ENCODE results near the gene URB2.
A peak's percentile ranks its signal among the peaks of the same experiment; 100 is the strongest.
"Not testable (repeated sequence)": the region's sequence is repeated elsewhere in the genome, so short reads cannot be mapped to it uniquely, and the experiment has no call there.

Gene URB2

DNA sequence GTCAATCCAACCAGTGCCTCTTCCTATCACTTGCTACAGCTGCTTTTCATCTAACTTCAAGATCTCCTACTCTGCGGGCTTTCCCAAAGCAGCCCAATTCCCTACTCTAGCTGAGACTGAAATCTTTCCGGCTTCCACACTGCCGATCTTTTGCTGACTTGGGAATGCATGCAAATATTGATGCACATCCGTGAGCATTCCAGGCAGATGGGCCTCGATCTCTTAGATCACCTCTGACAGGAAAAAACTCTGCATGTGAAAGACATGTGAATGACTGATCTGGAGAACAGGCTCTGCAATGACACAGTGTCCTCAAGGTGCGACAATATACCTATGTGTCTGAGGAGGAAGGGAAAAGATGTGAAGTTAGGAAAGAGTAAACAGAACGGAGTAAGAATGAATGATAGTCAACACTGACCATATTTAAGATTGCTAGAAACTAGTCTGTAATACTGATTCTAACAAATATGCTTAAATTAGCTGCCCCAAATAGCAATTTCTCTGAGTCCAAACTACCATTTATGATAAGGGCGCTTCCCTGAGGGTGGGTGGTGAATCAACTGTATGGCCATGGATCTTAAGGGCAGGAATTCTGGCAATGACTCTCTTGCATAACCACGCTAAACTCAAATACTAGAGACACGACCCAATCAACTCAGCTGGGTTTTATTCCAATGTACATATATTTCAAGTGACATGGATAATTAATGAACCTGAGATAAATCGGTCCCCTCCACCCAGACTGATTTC, 8.5 kb upstream of the URB2 start:
- DNase-seq = no peak

DNA sequence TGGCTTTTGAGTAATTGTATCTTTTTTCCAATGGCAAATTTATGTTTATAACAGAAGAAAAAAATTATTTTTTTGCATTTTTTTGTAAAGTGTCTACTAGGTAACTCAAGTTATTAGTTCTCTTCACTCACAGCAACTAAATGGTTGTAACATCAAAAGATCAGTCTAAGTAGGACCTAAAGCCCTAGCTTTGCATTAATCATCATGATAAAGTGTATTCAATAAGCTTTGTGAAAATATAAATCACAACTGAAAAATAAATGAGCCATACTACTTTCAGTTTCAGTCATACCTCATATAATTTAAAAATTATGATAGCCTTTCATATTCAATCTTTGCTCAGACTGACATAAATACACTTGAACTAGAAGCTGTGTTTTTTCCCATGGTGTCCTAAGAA, 7.0 kb upstream of the URB2 start:
- no peak for DNase-seq

DNA sequence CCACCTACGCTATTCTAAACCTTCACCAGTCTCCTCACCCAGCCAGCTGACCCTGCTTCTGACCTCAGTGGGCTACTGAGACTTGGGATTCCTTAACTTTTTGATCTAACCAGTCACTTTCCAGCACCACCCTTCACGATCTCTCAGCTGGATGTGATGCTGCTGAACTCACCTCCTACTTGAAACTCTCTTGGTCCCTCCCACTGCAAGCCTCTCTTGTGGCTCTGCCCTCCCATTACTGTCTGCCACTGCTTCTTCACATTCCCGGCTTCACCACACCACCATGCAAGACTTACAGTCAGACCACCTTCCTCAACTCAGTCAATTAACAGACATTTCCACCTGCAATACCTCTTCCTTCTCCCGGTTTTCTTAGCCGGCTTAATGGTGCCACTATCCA, 6.4 kb upstream of the URB2 start:
- DNase-seq = no peak

DNA sequence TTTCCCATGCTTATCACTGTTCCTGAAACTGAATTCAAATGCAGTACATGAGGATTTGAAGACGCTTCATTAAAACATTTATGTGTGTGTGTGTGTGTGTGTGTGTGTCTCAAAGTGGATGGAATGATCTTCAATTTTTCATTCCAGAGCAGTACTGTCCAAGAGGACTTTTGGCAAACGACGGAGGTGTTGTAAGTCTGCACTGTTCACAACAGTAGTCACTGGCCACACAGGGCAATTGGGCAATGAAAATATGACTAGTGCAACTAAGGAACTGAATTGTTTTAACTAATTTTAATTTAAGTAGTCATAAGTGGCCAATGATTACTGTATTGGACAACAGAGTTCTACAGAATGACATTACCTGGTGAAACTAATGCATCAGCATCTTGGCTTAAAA, 5.2 kb upstream of the URB2 start:
- no peak for DNase-seq

DNA sequence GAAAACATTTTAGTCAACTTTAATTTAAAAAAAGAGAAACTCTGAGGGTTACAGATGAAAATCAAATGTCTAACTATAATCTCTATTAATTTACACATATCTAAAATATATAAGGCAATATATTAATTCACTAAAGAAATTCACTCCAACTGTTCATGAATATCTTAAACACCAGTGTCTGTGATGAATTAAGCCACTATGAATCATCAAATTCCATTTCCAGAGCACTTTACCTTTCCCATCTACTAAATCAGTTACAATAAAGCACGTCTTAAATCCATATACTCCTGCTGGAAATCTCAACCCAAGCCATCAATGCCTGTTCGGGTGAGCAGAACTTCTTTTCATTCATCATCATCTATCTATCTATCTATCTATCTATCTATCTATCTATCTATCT, 4.4 kb upstream of the URB2 start:
- DNase-seq = no peak

DNA sequence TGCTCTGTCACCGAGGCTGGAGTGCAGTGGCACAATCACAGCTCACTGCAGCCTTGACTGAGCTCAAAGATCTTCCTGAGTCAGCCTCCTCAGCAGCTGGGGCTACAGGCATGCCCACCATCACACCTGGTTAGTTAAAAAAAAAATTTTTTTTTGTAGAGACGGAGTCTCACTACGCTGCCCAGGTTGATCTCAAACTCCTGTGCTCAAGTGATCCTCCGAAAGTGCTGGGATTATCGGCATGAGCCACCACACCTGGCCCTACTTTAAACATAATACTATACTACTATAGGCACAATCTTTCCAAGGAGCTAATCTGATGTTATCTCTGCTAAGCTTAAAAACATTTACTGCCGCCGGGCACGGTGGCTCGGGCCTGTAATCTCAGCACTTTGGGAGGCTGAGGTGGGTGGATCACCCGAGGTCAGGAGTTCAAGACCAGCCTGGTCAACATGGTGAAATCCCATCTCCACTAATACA, 3.4 kb upstream of the URB2 start:
- DNase-seq = not testable (repeated sequence)

DNA sequence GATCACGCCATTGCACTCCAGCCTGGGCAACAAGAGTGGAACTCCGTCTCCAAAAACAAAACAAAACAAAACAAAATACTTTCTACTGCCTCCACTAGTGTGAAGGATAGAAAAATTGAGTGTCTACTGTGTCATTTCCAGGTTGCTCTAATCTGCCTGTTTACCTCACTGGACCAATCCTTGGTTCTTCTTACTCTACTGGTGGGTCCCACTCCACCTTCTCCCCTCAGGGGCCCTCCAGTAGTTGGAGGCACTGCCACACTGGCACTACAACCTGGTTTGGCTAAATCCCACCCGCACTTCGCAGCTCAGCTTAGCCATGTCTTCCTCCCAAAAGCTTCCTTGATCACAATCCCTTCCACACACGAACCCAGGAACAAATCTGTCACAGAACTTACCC, 2.8 kb upstream of the URB2 start:
- no peak for DNase-seq

DNA sequence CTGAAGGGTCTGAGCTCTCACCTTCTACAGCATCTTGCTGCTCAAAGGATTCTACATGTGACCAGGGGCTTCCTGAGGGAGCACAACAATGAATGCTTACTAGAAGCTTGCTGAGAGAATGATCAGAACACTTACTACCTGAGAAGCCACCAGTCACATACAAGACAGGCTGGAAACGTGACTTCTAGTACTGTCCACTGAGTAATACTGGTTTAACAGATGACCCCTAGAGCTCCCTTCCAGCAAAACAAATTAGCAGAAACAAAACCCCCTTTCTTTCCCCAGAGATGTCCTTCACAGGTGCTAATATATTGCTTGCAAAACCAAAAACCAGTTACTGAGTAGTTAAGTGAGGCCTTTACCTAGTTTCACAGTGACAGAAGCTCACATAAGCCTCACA, 2.2 kb upstream of the URB2 start:
- no peak for DNase-seq

DNA sequence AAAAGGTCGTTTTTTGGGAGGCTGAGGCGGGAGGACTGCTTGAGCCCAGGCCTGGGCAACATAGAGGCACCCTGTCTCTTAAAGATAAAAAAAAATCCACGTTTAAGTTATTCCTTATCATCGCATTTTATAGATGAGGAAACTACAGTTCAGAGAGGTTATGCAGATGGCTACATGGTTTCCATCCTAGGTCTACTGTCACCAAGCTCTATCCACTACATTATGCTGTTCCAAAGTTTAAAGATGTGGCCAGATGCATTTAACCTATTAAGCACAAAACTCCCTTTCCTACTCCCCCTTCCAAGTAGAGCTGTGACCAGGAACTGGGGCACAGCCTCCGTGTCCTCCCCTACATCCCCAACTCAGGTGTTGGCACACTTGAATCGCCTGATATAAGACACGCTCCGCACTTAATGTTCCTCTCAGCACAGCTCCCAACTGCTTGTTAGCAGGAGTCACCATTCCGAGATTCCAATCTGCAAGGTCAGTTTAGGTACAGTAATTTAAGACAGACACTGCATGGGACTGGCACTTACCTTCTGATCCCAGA, 1.5 kb upstream of the URB2 start:
- no peak for DNase-seq

DNA sequence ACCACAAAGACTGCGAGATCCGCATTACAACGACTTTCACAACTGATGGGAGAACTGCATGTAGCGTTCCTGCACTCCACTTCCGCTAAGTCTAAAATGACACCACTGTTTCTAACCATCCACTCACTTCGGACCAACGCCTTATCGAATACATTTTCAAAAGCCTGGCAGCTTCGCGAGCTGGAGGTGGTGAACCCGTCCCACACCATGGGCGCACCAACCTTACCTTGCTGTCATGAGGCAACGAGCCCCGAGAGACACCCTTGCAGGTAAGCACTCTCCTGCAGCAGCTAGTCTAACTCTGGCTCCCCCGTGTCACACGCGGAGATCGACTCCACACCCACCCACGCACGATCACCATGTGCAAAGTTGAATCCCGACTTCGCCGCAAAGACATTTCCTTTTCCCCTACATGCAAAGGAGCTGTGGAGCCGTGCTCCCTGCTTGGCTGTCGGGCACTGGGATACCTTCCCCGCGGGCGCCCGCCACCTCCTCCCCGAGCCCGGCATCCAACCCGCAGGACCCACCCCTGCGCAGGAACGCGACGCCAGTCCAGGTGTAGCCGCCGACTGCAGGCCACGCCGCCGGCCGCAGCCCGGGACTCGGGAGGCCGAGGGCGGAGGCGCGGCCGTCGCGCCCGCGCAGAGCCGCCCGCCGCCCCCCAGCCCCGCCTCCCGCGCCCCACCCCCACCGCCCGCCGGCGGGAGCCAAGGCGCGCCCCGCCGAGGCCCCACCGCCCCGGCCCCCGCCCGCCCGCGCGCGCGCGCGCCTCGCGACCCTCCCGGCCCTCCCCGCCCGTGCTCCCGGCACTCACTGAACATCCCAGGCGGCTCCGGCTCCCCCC, 754 bp upstream of the URB2 start:
- peak; percentile 66 for DNase-seq

DNA sequence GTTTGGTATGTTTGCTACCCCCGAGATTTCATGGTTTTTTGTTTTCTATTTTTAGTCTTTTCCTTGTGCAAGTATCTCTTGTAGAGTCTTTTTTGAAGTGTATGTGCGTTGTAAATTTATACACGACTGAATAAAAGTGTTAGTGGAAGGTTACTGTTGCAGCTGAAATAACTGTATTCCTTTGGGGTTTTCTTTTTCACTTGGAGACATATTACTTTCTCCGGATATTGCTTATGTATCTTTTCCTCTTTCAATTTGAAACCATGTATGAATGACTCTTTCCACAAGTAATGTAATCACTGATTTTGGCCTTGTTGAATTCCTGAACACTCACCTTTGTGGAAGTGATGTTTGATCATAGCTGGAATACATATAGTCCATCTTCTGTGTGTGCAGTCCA, 956 bp downstream of the URB2 start:
- no peak for DNase-seq

DNA sequence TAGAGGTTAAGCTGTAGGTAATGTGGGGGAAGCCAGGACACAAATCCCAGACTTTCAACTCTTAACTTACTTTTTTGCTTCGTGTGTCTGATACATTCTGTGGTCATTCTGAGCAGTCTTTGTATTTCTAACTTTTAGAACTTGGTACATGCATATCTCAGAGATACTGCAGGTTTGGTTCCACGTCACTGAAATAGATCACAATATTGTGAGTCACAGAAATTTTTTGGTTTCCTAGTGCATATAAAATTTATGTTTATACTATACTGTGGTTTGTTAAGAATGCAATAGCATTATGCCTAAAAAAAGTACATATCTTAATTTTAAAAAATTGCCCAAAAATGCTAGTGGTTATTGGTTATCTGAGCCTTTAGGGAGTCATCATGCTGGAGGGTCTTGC, 3.2 kb downstream of the URB2 start:
- no peak for DNase-seq

DNA sequence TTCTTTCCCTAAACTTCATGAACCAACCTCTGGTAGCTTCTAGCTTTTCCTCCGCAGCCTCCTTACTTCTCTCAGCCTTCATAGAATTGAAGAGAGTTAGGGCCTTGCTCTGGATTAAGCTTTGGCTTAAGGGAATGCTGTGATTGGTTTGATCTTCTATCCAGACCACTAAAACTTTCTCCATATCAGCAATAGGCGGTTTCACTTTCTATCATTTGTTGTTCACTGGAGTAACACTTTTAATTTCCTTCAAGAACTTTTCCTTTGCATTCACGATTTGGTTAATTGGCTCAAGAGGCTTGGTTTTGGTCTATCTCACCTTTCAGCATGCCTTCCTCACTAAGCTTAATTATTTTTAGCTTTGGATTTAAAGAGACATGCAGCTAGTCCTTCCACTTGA, 5.1 kb downstream of the URB2 start:
- DNase-seq = no peak

DNA sequence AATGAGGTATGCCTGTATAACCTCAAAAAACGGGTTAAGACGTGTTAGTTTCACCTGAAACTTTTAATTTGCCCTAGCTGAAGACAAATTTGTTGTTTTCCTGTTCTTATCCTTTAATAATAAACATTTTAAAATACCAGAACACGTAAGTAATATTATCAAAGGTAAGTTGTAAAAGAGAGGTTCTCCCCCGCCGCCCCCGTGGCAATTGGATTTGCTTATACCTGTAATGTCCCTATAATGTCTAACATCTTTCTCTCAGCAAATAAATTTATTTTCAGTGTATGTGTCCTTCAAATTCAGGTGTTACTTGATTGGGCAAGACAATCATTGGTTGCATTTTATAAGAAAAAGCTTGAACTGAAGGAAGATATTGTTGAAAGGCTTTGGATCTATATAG, 5.9 kb downstream of the URB2 start:
- DNase-seq = no peak

DNA sequence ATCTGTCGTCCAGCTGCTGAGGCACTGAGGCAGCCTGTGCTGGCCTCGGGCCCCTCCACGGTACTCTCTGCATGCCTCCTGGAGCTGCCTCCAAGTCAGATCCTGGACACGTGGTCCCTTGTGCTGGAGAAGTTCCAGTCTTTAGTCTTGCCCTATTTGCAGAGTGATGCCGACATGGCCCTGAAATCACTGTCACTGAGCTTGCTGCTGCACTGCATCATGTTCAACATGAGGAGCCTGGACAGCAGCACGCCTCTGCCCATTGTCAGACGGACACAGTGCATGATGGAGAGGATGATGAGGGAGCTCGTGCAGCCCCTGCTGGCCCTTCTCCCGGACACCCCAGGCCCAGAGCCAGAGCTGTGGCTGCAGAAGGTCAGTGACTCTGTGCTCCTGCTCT, 10.0 kb downstream of the URB2 start:
- no peak for DNase-seq

DNA sequence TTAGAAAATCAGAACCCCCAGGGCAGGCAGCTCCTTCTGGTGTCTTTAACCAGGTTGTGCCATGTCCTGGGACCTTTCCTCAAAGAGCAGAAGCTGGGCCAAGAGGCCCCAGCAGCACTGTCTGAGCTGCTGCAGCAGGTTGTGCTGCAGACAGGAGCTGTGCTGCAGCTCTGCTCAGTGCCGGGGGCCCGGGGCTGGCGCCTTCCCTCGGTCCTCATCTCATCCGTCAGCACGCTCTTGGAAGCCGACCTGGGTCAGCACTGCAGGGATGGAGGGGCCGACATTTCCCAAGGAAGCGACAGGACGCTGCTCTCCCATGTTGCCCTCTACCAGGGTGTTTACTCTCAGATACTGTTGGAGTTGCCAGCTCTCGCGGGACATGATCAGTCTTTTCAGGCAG, 11.7 kb downstream of the URB2 start:
- DNase-seq = no peak

DNA sequence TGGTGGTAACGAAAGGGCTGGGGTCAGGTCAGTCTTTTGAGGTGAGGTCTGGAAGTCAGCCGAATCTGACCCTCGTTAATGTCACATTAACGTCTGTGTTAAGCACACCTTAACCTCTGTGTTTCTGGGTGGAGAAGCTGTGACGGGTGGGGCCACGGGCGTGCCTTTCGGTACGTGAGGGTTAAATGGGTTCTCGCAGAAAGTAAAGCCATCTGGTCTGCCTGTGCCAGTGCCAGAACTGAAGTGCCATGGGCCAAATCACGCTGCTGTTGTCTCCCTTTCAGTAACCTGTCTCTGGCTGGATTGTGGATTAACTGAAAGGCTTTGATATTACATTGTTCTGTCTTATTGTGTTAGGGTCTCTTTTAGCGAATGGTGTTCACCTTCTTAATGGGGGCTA, 14.4 kb downstream of the URB2 start:
- no peak for DNase-seq

DNA sequence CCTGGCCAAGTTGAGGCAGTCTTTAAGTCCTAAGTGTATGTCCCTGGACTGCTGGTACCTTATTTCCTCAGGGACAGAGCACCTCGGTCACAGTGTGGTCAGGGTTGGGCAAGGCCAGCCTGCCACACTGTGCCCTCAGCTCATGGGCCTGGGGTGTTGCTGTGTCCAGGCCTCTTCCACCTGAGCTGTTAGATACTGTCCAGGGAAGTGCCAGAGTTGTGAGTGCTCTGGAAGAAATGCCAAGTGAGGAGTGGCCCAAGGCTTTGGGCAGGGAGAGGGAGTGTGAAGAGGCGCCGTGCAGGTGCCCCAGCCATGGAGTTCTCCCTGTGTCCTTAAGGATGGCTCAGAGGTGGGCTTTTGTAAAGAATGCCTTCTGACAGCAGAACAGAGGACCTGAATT, 15.3 kb downstream of the URB2 start:
- DNase-seq = no peak

DNA sequence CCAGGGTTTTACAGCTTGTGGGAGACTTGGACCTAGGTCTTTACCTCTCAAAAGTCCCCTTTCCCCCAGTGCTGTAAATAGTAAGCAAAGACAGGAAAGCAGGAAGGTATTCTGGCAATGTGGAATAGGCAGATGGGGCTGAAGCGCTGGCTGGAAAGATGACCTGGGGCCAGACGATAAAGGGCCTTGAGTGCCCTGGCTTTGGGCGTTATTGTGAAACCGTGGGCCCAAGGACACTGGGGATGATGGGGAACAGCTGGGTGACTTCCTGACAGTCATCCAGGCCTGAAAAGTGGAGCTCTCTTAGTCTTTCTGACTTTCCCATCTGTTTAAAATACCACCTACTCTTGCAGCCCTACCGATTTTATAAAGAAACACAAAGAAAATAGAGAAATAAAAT, 16.3 kb downstream of the URB2 start:
- DNase-seq = no peak

DNA sequence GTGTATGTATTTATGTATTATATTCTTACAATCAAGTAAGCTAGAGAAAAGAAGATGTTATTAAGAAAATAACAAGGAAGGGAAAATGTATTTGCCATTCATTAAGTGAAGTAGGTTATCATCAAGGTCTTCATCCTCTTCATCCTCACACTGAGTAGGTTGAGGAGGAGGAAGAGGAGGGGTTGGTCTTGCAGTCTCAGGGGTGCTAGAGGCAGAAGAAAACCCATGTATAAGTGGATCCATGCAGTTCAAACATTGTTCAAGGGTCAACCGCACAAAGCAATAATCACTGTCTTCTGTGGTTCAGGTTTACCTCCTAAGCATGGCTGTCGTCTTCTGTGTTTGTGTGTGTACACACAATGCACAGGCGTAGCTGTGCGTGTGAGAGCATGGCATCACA, 16.9 kb downstream of the URB2 start:
- DNase-seq = no peak

DNA sequence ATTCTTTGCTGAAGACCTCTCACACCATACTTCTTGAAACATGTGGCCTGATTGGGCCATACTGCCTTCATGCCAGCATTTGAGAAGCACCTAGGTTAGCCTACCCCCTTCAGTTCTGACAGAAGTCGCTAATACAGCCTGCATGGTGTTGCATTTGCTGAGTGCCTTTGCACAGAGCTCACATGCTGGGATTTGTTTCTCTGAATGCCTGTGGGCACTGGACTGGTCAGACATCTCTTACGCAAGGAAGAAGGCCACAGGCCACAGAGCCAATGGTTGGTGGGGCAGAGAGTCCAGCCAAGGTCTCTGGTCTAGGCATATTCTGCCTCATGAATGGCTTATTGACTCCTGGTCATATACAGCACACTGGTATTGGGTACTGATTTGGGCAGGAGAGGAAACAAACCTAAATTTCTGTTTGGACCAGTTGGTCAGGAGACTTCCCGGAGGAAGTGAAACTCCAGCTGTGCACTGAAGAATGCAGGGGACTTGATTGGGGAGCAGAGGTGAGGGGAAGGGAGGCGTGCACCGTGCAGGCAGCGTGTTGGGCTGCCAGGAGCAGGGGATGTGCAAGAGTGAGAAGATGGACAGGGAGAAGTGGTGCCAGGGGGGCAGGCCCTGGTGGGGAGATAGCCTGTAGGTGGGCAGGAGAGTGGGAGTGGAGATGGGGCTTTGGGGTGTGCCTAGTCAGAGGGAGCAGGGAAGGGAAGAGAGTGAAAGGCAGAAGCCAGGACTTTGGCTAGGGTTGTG, 18.1 kb downstream of the URB2 start:
- no peak for DNase-seq

DNA sequence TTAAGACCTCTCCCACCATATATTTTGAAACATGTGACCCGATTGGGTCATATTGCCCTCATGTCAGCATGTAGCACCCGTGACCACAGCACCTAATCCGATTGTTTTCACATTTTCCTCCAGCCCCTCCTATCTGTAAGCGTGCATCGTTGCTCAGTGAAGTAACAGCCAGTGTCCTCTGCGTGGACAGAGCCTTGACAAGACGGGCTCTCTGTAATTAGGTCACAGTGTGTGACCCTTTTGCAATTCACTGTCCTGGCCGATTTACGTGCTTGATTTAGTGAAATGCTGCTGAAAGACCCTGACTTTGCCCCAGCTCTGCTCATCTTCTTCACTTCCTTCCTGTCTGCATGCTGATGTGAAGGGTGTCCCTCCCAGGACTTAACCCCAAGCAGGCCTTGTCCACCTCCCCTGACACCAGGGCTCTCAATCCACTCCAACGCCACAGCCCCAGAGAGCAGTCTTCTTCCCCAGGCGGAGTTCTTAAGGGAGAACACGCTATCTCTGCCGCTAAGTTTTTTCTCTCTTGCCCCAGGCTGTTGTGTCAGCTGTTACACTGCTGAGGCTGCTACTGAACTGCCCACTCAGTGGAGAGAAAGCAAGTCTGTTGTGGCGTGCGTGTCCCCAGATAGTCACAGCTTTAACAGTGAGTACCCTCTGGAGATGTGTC, 19.4 kb downstream of the URB2 start:
- DNase-seq = no peak

DNA sequence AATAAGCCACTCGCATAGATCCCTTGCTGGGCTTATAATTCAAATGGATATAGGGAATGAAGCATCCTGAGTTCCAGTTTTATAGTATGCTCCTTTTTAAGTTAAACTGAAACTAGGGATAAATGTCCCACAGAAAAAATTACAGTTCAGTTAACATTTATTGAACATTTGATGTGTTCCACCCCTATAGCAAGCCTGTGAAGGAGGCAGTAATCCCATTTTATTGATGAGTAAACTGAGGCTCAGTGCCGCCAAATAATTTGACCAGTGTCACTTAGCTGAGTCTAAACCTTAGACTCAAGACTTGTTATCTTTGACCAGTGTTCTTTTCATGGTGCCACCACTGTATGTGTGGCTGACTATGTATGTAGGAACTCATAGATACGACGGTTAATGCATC, 22.4 kb downstream of the URB2 start:
- no peak for DNase-seq

Measured in CD4-positive, alpha-beta T cell treated with Interleukin-6 for 4 hours (primary cell).